ENCODE results near the gene MSTN.

The MSTN gene

DNA sequence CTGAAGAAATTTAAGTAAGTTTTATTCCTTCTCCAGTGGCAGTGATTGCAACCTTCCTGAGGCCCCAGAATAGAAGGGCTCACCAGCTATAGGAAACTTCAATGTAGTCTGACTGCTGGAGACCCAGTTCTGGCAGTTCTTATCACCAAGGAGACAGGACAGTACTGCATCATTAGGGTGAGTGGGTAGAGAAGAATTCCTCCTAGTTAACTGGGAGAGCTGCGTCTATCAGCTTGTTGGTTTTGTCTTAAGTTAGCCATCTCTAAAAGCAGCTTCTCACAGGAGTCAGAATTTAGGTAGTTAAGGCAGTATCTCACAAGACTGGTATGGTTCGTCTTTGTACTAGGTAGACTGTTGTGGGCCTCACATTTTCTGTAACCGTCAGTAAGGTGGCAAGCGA is 3.3 kb upstream of the MSTN start:
- Histone ChIP-seq H3K4me3 (ENCODE audit: low read length) (no peak overlapping the region), H3K27me3 (ENCODE audit: insufficient read depth, low read length) (no peaks in the 10 kb centered on the region), H3K36me3 (ENCODE audit: insufficient read depth, low read length) (no peaks in the 10 kb centered on the region), H3K9ac (ENCODE audit: low read depth, low read length) (no peak overlapping the region), H3K27ac (ENCODE audit: low read depth, low read length) (no peak overlapping the region), H3K9me3 (ENCODE audit: insufficient read depth, low read depth, low read length) (no peaks in the 10 kb centered on the region), H3K4me1 (ENCODE audit: insufficient read depth, low read length) (no peaks in the 10 kb centered on the region)
- WGBS = 88% methylated on average over 3 of the region's 4 CpGs

DNA sequence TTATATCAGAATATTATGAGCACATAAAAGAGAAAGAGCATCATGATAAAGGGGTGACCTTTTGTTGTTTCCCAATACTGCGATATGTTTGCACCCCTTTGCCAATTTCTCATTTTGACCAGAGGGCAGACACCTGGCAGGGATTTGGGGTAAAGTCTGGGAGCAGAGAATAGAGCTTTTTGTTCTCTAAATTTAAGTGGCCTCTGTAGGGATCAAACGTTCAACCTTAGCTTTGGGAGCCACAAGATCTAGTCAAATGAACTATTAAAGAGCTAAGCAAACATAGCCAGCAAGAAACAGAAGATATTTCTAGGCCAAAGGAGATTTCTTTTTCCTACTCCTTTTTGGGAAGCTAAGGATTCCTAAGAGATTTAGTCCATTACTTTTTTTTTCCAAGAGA is 1.1 kb upstream of the MSTN start:
- Histone ChIP-seq H3K9me3 (ENCODE audit: insufficient read depth, low read depth, low read length) (no peaks in the 10 kb centered on the region), H3K4me1 (ENCODE audit: insufficient read depth, low read length) (no peaks in the 10 kb centered on the region), H3K27me3 (ENCODE audit: insufficient read depth, low read length) (no peaks in the 10 kb centered on the region), H3K36me3 (ENCODE audit: insufficient read depth, low read length) (no peaks in the 10 kb centered on the region), H3K4me3 (ENCODE audit: low read length) (no peak overlapping the region), H3K27ac (ENCODE audit: low read depth, low read length) (no peak overlapping the region), H3K9ac (ENCODE audit: low read depth, low read length) (no peak overlapping the region)
- 75% methylated on average over 2 of the region's 2 CpGs for WGBS

- Histone ChIP-seq H3K4me1 (ENCODE audit: insufficient read depth, low read length) (no peaks in the 10 kb centered on the region), H3K9ac (ENCODE audit: low read depth, low read length) (no peak overlapping the region), H3K27ac (ENCODE audit: low read depth, low read length) (no peak overlapping the region), H3K9me3 (ENCODE audit: insufficient read depth, low read depth, low read length) (no peaks in the 10 kb centered on the region), H3K36me3 (ENCODE audit: insufficient read depth, low read length) (no peaks in the 10 kb centered on the region), H3K4me3 (ENCODE audit: low read length) (no peak overlapping the region), H3K27me3 (ENCODE audit: insufficient read depth, low read length) (no peaks in the 10 kb centered on the region)
- 90% methylated on average over 6 of the region's 6 CpGs for WGBS
These were observed 476 bp downstream of the MSTN start for GRCh38 chr2:190062053-190062452.

GRCh38 chr2:190060626-190061025 is 1.9 kb downstream of the MSTN start:
- Histone ChIP-seq H3K4me1 (ENCODE audit: insufficient read depth, low read length) (no peaks in the 10 kb centered on the region), H3K9me3 (ENCODE audit: insufficient read depth, low read depth, low read length) (no peaks in the 10 kb centered on the region), H3K36me3 (ENCODE audit: insufficient read depth, low read length) (no peaks in the 10 kb centered on the region), H3K27me3 (ENCODE audit: insufficient read depth, low read length) (no peaks in the 10 kb centered on the region), H3K9ac (ENCODE audit: low read depth, low read length) (no peak overlapping the region), H3K27ac (ENCODE audit: low read depth, low read length) (no peak overlapping the region), H3K4me3 (ENCODE audit: low read length) (no peak overlapping the region)
- 83% methylated on average over 1 of the region's 2 CpGs for WGBS

GRCh38 chr2:190060019-190060418 is 2.5 kb downstream of the MSTN start:
- Histone ChIP-seq H3K9me3 (ENCODE audit: insufficient read depth, low read depth, low read length) (no peaks in the 10 kb centered on the region), H3K9ac (ENCODE audit: low read depth, low read length) (no peak overlapping the region), H3K36me3 (ENCODE audit: insufficient read depth, low read length) (no peaks in the 10 kb centered on the region), H3K27ac (ENCODE audit: low read depth, low read length) (no peak overlapping the region), H3K4me3 (ENCODE audit: low read length) (no peak overlapping the region), H3K4me1 (ENCODE audit: insufficient read depth, low read length) (no peaks in the 10 kb centered on the region), H3K27me3 (ENCODE audit: insufficient read depth, low read length) (no peaks in the 10 kb centered on the region)
- WGBS = 94% methylated on average over 2 of the region's 4 CpGs

- WGBS = 95% methylated on average over 4 of the region's 5 CpGs
- Histone ChIP-seq H3K9me3 (ENCODE audit: insufficient read depth, low read depth, low read length) (no peaks in the 10 kb centered on the region), H3K4me1 (ENCODE audit: insufficient read depth, low read length) (no peaks in the 10 kb centered on the region), H3K4me3 (ENCODE audit: low read length) (no peak overlapping the region), H3K9ac (ENCODE audit: low read depth, low read length) (no peak overlapping the region), H3K36me3 (ENCODE audit: insufficient read depth, low read length) (no peaks in the 10 kb centered on the region), H3K27ac (ENCODE audit: low read depth, low read length) (no peak overlapping the region), H3K27me3 (ENCODE audit: insufficient read depth, low read length) (no peaks in the 10 kb centered on the region)
These were observed 9.1 kb downstream of the MSTN start for GRCh38 chr2:190053426-190053825.

- Histone ChIP-seq H3K36me3 (ENCODE audit: insufficient read depth, low read length) (no peaks in the 10 kb centered on the region), H3K9me3 (ENCODE audit: insufficient read depth, low read depth, low read length) (no peaks in the 10 kb centered on the region), H3K4me1 (ENCODE audit: insufficient read depth, low read length) (no peaks in the 10 kb centered on the region), H3K4me3 (ENCODE audit: low read length) (no peak overlapping the region), H3K9ac (ENCODE audit: low read depth, low read length) (no peak overlapping the region), H3K27ac (ENCODE audit: low read depth, low read length) (no peak overlapping the region), H3K27me3 (ENCODE audit: insufficient read depth, low read length) (no peaks in the 10 kb centered on the region)
- 97% methylated on average over 5 of the region's 5 CpGs for WGBS
These were observed 10.2 kb downstream of the MSTN start for GRCh38 chr2:190052307-190052706.

DNA sequence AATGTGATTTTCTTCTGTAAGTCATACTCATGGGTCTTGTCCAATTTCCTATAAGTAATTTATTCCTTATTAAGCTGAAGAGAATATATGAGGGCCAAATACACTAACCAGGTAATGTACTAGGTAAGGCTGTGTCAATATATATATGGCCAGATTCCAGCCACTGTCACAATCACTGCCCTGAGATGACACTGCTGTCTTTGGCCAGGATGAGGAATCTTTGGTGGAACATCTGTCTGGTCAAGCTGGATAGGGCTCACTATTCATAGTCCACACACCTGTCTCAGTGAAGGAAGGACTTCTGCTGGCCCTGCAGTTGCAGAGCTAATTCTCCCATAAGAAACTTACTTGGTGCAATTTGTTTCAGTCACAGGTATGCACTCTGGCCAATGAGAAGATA is 11.3 kb downstream of the MSTN start:
- no peaks in the 10 kb centered on the region for H3K36me3 ChIP-seq (ENCODE audit: insufficient read depth, low read length)
- H3K4me3 ChIP-seq (ENCODE audit: low read length) = no peak overlapping the region
- H3K27ac ChIP-seq (ENCODE audit: low read depth, low read length) = no peak overlapping the region
- H3K27me3 ChIP-seq (ENCODE audit: insufficient read depth, low read length) = no peaks in the 10 kb centered on the region
- no peaks in the 10 kb centered on the region for H3K9me3 ChIP-seq (ENCODE audit: insufficient read depth, low read depth, low read length)
- H3K9ac ChIP-seq (ENCODE audit: low read depth, low read length) = no peak overlapping the region
- no peaks in the 10 kb centered on the region for H3K4me1 ChIP-seq (ENCODE audit: insufficient read depth, low read length)

GRCh38 chr2:190050001-190050400 is 12.5 kb downstream of the MSTN start:
- H3K9ac ChIP-seq (ENCODE audit: low read depth, low read length) = no peak overlapping the region
- no peak overlapping the region for H3K4me3 ChIP-seq (ENCODE audit: low read length)
- no peaks in the 10 kb centered on the region for H3K9me3 ChIP-seq (ENCODE audit: insufficient read depth, low read depth, low read length)
- H3K4me1 ChIP-seq (ENCODE audit: insufficient read depth, low read length) = no peaks in the 10 kb centered on the region
- no peaks in the 10 kb centered on the region for H3K27me3 ChIP-seq (ENCODE audit: insufficient read depth, low read length)
- H3K27ac ChIP-seq (ENCODE audit: low read depth, low read length) = no peak overlapping the region
- no peaks in the 10 kb centered on the region for H3K36me3 ChIP-seq (ENCODE audit: insufficient read depth, low read length)

DNA sequence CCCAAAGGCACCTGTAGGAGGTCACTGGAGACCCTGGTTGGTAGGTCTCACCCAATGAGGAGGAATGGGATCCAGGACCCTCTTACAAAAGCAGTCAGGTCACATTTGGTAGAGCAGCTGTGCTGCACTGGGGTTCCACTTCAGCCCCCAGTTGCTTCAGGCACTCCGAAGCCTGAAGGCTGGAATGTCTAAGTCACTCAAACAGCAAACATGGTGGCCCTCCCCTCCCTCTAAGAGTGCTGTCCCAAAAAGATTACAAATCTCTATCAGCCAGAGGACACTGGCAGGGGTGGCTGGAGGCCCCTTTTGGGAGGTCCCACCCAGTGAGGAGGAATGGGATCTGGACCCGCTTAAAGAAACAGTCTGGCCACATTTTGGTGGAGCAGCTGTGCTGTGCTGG is 17.7 kb downstream of the MSTN start:
- WGBS = 95% methylated on average over 2 of the region's 2 CpGs
- no peaks in the 10 kb centered on the region for H3K27me3 ChIP-seq (ENCODE audit: insufficient read depth, low read length)
- no peaks in the 10 kb centered on the region for H3K36me3 ChIP-seq (ENCODE audit: insufficient read depth, low read length)
- H3K9ac ChIP-seq (ENCODE audit: low read depth, low read length) = no peak overlapping the region
- no peaks in the 10 kb centered on the region for H3K9me3 ChIP-seq (ENCODE audit: insufficient read depth, low read depth, low read length)
- no peaks in the 10 kb centered on the region for H3K4me1 ChIP-seq (ENCODE audit: insufficient read depth, low read length)
- no peak overlapping the region for H3K4me3 ChIP-seq (ENCODE audit: low read length)
- H3K27ac ChIP-seq (ENCODE audit: low read depth, low read length) = no peak overlapping the region

- Histone ChIP-seq H3K27ac (ENCODE audit: low read depth, low read length) (no peak overlapping the region), H3K9me3 (ENCODE audit: insufficient read depth, low read depth, low read length) (no peaks in the 10 kb centered on the region), H3K9ac (ENCODE audit: low read depth, low read length) (no peak overlapping the region), H3K27me3 (ENCODE audit: insufficient read depth, low read length) (no peaks in the 10 kb centered on the region), H3K4me1 (ENCODE audit: insufficient read depth, low read length) (no peaks in the 10 kb centered on the region), H3K36me3 (ENCODE audit: insufficient read depth, low read length) (no peaks in the 10 kb centered on the region), H3K4me3 (ENCODE audit: low read length) (no peak overlapping the region)
- WGBS = 93% methylated on average over 3 of the region's 3 CpGs
These were observed 19.1 kb downstream of the MSTN start for GRCh38 chr2:190043441-190043840.

DNA sequence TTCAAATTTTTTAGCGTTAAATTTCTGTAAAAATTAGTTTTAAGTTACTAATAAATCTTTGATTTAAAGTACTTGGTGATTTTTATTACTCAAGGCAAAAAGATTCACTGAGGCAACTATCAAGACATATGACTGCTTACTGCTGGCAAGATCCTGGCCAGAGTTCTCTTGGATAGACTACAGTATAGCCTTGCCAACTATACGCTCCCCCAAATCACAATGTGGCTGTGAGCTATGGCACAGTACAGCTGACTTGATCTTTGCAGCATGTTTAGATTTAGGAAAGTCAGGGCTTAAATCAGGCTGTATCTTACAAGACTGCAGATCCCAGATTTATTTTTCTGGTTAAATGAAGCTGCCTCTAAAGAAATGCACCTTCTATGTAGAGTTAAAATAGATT is 26.5 kb downstream of the MSTN start:
- Histone ChIP-seq H3K4me1 (ENCODE audit: insufficient read depth, low read length) (no peaks in the 10 kb centered on the region), H3K27me3 (ENCODE audit: insufficient read depth, low read length) (no peaks in the 10 kb centered on the region), H3K4me3 (ENCODE audit: low read length) (no peak overlapping the region), H3K27ac (ENCODE audit: low read depth, low read length) (no peak overlapping the region), H3K9me3 (ENCODE audit: insufficient read depth, low read depth, low read length) (no peaks in the 10 kb centered on the region), H3K9ac (ENCODE audit: low read depth, low read length) (no peak overlapping the region), H3K36me3 (ENCODE audit: insufficient read depth, low read length) (no peaks in the 10 kb centered on the region)
- WGBS = 95% methylated on average over 1 of the region's 2 CpGs
